Left hindlimb (tissue), 1 donor: ENCODE measurements around the gene DRC3.

ENCODE experiments used
- DNase-seq: peaks from one replicate; pipeline ENCODE4 v3.0.0-alpha.2; 2018

Gene DRC3

GRCh38 chr17:17970699-17971430, 1.8 kb upstream of the DRC3 start:
- DNase-seq = no peak

GRCh38 chr17:17971431-17972125, 1.1 kb upstream of the DRC3 start:
- DNase-seq = peak; percentile 50

- no peak for DNase-seq
These were observed 241 bp downstream of the DRC3 start for GRCh38 chr17:17972952-17973254.

GRCh38 chr17:17975436-17975835, 2.8 kb downstream of the DRC3 start:
- no peak for DNase-seq

- no peak for DNase-seq
These were observed 4.4 kb downstream of the DRC3 start for GRCh38 chr17:17976931-17977570.

GRCh38 chr17:17978481-17979424, 6.1 kb downstream of the DRC3 start:
- DNase-seq = no peak

- no peak for DNase-seq
These were observed 7.1 kb downstream of the DRC3 start for GRCh38 chr17:17979778-17980177.

- no peak for DNase-seq
These were observed 8.7 kb downstream of the DRC3 start for GRCh38 chr17:17981330-17981729.

GRCh38 chr17:17982801-17983200, 10.1 kb downstream of the DRC3 start:
- no peak for DNase-seq

- no peak for DNase-seq
These were observed 10.7 kb downstream of the DRC3 start for GRCh38 chr17:17983376-17983775.

GRCh38 chr17:17983776-17984175, 11.1 kb downstream of the DRC3 start:
- DNase-seq = no peak

- DNase-seq = no peak
These were observed 12.5 kb downstream of the DRC3 start for GRCh38 chr17:17985153-17985552.

GRCh38 chr17:17985555-17985954, 12.9 kb downstream of the DRC3 start:
- no peak for DNase-seq

GRCh38 chr17:17987187-17987896, 14.7 kb downstream of the DRC3 start:
- no peak for DNase-seq

- no peak for DNase-seq
These were observed 15.2 kb downstream of the DRC3 start for GRCh38 chr17:17987901-17988300.

GRCh38 chr17:17988427-17988945, 15.8 kb downstream of the DRC3 start:
- DNase-seq = no peak

GRCh38 chr17:17989081-17989480, 16.4 kb downstream of the DRC3 start:
- DNase-seq = no peak

GRCh38 chr17:17989618-17990017, 17.0 kb downstream of the DRC3 start:
- DNase-seq = no peak

- no peak for DNase-seq
These were observed 17.6 kb downstream of the DRC3 start for GRCh38 chr17:17990282-17990681.

- no peak for DNase-seq
These were observed 20.7 kb downstream of the DRC3 start for GRCh38 chr17:17993366-17993765.

GRCh38 chr17:17993852-17994251, 21.2 kb downstream of the DRC3 start:
- no peak for DNase-seq
